A549 (cell line): Measurements from ENCODE around the gene C21orf58.

ENCODE experiments used
- CTCF ChIP-seq: fragments of >200 bp; sonication (Bioruptor Twin); formaldehyde crosslinking; IDR thresholded peaks from 3 replicates; pipeline ENCODE4 v1.5.1; 2016
- HDAC2 ChIP-seq: fragments of 200-600 bp; sonication (generic); IDR thresholded peaks from 2 replicates; pipeline ENCODE4 v1.6.1; 2016
- KDM5A ChIP-seq: fragments of 200-600 bp; sonication (generic); IDR thresholded peaks from 2 replicates; pipeline ENCODE4 v1.6.1; 2016; ENCODE audit warnings: antibody characterized with exemption, mild to moderate bottlenecking
- MAZ ChIP-seq: fragments of 150-350 bp; IDR thresholded peaks from 2 replicates; pipeline ENCODE4 v1.6.1; 2014; ENCODE audit warnings: antibody characterized with exemption, low read depth, low read length, borderline replicate concordance
- NR3C1 ChIP-seq: fragments of >200 bp; sonication (Bioruptor Twin); formaldehyde crosslinking; IDR thresholded peaks from 3 replicates; pipeline ENCODE4 v1.6.1; 2017
- POLR2A ChIP-seq: IDR thresholded peaks from 2 replicates; pipeline ENCODE4 v1.6.1; 2012; ENCODE audit warnings: mild to moderate bottlenecking, low read length
- POLR2AphosphoS2 ChIP-seq: conservative IDR thresholded peaks from 2 replicates; pipeline ENCODE4 v1.6.1; 2012; ENCODE audit warnings: low read length, improper control_type of control experiment, inconsistent platforms
- TP53 ChIP-seq: fragments of 250-450 bp; sonication (Bioruptor Pico); IDR thresholded peaks from 2 replicates; pipeline ENCODE4 v1.5.0; 2021; ENCODE audit warnings: mild to moderate bottlenecking, moderate library complexity

- TF ChIP-seq MAZ, result no peak
- no peak for TF ChIP-seq CTCF
- TF ChIP-seq NR3C1, result no peak
- TF ChIP-seq POLR2A, result no peak
- TF ChIP-seq TP53, result no peak
- no peak for TF ChIP-seq POLR2AphosphoS2
- TF ChIP-seq HDAC2, result no peak
- no peak for TF ChIP-seq KDM5A
These were observed 16.0 kb downstream of the C21orf58 start for GRCh38 chr21:46307625-46308024.
